GM19438 (cell line): ENCODE measurements around the gene ERGIC1.

Experiments
- ATAC-seq: cut with Tn5 transposase; IDR thresholded peaks from one replicate; pipeline ENCODE4 v1.9.1; 2021; ENCODE audit warnings: low read depth; ENCODE audit not compliant: unreplicated experiment

Gene ERGIC1

DNA sequence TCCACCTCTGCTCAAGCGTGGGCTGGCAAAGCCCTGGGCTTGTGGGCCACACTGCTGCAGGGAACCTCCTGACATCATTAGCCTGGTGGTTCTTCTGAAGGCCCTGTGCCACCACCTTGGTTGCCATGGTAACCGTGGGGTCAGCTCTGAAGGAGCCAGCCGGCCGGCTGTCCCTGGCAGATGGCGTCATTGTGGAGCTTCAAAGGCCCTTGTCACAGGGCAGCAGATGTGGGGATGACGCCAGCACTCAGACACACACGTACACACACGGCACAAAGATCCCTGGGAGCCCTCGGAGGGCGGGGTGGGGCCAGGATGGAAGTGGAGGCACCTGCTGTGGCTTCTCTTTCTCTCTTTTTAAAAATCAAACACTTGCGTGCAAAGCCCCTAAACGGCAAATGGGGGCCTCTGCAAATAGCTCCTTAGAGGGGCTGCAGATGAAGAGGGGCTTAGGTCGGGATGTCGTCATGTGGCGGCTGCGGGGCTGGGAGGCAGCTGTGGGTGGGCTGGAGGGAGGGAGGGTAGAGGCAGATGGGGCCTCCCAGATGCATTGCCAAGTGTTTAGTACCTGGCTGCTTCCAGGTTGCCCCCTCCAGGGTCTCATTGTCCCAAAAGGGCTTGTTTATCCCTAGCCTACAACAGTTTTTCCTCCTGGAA, 105.7 kb downstream of the ERGIC1 start:
- ATAC-seq, result no peak

DNA sequence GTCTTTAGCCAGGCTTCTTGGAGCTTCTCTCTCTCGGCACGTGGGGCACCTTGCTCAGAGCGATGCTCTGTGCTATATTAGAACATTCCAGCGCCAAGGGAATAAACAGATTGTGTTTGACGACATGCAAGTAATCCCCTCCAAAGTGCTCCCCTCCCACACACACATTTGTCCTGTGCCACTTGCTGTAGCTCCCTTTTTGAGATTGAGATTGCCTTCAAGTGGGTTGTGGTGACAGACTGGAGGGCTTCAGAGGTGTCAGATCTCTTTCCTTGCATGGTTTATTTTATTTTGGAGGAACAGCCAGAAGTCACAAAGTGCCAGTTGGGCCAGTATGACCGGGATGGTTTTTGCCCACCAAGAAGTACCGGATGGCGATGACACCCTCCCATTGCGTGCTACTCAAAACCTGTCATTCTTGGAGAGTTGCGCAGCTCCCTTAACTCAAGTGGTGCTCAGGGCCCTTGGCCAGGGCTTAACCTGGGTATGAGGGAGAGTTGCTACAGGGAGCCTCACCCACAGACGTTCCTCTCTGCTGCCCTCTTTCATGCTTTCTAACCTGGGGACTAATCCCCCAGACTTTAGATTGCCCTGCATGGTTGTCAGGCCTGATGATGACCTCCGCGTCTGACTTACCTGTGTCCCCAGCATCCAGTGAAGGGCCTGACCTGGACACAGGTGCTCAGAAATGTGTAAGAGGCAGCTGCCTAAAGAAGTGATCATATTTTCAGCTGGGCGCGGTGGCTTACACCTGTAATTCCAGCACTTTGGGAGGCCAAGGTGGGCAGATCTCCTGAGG, 106.4 kb downstream of the ERGIC1 start:
- ATAC-seq, result no peak

DNA sequence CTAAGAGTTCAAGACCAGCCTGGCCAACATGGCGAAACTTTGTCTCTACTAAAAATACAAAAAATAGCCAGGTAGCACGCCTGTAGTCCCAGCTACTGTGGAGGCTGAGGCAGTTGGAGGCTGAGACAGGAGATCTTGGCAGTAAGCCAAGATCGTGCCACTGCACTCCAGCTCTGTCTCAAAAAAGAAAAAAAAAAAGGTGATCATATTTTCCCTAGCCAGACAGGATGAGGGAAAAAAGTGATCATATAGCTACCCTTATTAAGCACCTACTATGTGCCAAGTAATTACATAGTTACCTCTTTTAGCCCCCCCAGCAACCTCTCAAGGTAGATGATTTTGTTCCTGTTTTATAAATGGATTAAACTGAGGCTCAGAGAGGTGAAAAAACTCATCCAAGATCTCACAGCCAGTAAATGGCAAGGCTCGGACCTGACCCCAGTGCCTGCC, 107.0 kb downstream of the ERGIC1 start:
- ATAC-seq, result no peak

DNA sequence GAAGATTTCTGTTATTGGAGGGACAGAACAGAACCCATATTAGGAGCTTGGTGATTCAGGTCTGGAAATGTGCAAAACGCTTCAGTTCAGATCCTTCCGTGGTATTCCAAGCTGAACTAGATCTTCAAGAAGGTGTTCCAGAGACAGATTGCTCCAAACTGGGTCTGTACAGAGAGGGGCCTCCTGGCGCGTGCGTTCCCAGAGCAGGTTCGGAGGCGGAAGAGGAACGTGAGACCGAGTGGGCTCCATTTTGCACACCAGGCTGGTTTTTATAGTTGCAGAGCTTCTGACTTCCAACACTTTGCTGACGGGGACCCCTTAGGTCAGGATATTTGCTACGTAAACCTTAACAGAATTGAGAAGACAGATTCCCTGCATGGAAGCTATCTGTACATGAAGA, 108.5 kb downstream of the ERGIC1 start:
- ATAC-seq, result no peak

DNA sequence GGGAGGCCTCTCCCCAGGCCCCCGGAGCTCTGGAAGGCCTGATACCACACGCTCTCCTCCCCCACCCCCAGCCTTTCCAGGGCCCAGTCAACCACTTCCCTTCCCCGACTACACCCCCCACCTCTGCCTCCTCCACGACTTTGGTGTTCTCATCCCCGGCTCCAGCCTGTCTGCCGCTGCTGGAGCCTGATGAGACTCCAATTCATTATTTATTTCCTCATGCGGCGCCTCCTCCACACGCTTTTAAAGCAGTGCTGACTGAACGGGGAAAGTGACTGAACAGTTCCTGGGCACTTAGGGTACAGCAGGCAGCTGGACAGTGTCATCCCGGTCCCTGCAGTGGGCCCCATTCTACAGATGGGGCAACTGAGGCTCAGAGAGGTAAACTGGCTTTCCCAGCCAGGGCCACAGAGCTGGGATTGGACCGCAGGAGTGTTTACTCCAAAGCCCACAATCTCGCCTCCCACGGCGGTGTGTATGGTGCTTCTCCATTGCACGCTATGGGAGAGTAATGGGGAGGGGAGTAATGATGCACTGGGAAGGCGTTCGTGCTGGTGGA, 109.3 kb downstream of the ERGIC1 start:
- ATAC-seq, result no peak

DNA sequence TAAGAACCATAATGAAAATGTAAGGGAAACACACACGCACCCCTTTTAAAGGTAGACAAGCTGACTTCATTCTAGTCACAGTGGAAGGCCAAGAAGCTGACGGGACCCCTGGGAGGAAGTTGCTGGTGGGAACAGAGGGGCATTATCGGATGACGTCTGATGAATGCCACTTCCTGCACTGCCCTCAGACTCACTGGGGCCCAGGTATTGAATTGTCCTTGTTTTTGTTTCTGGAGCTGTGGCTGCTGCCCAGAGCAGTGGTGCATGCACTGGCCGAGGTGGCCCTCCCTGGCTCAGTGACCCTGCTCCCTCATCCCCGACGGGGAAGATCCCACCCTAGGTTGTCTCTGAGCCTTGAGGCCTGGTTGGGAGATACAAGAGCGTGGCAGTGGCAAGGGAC, 109.9 kb downstream of the ERGIC1 start:
- no peak for ATAC-seq

DNA sequence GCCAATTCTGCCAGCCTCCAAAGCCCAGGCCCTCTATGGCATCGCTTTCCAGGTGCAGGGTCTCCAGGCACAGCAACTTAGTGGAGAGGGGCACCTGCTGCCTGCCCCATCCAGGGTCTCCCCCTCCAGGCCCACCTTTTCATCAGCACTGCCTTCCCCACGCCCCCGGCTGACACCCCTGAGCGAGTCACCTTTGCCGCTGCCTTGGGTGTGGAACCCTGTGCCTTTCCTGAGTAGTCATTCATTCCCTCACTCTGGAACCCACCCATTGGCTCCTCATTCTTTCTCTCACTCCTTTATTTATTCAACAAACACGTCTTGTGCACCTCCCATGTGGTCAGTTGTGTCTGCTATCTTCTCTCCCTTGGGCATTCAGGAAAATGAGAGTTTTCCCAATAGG, 110.7 kb downstream of the ERGIC1 start:
- no peak for ATAC-seq

DNA sequence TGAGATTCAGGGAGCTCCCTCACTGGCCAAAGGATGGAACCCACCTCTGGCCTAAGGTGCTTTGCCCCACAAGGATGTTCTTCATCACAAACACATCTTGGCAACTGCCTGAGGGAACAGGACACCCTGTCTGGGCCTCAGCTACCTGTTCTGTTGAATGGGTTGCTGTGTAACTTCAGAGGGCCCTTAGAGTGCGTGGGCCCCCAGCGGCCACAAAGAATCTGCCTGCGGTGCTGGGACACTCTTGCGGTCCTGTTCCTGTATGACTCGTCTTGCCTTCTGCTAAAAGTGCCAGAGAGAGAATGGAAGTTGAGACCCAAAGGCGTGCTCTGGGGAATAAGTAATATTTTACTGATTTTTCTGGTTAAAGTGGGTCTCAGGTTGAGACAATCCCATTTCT, 111.1 kb downstream of the ERGIC1 start:
- no peak for ATAC-seq

DNA sequence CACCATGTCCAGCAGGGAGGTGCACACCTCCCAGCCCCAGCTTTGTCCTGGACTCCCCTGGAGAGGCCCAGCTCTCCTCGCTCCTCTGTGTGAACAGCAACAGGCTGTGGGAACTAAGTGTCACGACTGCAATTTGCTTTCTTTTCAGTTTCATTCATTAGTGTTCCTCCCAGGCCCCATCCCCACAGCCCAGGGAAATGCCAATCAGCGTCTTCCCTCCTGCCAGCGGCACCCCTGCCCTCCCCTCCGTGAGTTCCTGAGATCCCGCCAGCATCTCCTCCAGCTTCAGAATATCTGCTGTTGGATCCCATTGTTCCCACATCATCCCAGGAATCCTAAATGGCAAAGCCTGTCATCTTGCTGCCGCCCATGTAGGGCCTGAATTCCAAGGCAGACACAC, 112.1 kb downstream of the ERGIC1 start:
- no peak for ATAC-seq

DNA sequence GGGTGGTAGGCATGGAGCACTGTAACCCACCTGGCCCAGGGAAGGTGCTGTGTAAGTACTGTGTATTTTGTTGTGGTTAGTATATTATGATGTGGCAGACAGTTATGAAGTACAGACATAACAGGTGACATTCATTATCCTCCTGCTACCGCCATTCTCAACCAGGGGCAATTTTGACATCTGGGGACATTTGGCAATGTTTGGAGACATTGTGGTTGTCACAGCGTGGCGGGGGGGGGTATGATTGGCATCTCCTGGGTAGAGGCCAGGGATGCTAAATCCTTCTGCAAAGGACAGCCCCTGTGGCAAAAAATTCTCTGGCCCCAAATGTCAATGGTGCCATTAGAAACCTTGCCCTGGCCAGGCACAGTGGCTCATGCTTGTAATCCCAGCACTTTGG, 115.4 kb downstream of the ERGIC1 start:
- ATAC-seq, result no peak

DNA sequence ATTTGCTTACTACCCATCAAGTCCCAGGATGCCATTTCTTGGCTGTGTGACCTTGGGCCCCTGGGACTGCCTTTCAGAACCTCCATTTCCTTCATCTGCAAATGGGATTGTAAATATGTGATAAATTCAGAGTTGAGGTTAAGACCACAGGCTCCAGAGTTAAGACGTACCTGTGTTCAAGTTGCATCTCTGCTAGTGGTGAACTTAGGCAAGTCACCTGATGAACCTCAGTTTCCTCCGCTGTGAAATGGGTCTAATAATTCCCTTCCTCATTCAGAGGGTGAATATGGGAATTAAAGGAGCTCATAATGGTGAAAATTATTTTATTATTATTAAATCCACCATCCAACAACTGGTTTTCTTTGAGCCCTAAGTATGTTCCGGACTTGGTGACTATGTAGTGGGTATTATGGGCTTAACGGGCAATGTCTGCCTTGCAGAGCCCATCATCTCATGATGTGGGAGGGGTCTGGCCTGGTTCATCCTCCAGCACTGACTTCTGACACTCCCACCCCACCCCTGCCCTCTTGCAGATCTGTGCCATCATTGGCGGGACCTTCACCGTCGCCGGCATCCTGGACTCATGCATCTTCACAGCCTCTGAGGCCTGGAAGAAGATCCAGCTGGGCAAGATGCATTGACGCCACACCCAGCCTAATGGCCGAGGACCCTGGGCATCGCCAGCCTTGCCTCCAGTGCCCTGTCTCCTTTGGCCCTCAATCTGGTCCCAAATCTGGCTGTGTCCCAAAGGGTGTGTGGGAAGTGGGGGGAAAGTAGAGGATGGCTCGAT, 116.3 kb downstream of the ERGIC1 start:
- ATAC-seq, result no peak

DNA sequence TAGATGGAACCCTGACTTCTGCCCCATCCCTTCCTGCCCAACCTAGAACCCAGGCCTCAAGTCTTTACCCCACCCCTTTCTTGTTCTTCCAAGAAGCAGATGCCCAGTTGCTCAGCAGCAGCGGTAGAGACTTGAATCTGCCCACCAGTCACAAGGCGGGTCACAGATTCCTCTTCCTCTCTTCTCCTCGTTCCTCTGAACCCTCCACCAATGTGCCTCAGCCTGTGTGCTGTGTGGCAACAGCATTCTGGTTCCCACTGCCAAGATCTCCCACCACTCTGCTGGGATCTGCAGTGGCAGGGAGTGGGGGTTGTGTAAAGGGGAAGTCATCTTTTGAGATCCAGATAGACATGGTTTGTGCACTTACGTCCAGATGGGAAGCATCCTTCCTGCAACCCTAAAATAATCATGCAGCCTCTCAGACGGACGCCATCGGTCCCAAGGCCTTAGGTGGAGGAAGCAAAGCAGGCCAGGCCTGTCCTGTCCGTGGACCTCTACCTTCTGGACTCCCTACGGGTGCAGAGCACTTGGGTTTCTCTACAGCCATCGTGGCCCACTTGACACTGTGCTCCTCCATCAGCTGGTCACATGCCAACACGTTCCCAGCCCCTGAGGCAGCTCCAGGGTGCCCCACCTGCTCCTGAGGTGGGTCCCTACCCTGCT, 117.5 kb downstream of the ERGIC1 start:
- ATAC-seq, result no peak

DNA sequence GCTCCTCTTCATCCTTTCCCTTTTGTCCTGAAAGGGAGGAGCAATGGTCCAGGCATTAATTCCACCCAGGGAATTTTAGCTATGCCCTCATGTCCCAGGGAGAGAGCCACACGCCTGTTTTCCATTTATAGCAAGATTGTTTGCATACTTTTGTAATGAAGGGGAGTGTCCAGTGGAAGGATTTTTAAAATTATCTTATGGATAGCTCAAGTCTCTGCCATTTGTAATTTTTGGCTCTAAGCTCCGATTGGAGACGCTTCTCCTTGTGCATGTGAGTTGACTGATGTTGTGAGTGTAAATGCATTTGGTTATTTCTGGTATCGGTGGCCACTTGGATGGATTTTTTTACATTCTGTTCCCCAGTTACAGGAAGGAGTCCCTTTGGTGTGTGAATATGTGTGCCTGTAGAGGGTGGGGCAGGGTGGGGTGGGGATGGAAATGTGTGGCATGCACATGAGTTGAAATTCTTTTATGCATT, 118.0 kb downstream of the ERGIC1 start:
- no peak for ATAC-seq

DNA sequence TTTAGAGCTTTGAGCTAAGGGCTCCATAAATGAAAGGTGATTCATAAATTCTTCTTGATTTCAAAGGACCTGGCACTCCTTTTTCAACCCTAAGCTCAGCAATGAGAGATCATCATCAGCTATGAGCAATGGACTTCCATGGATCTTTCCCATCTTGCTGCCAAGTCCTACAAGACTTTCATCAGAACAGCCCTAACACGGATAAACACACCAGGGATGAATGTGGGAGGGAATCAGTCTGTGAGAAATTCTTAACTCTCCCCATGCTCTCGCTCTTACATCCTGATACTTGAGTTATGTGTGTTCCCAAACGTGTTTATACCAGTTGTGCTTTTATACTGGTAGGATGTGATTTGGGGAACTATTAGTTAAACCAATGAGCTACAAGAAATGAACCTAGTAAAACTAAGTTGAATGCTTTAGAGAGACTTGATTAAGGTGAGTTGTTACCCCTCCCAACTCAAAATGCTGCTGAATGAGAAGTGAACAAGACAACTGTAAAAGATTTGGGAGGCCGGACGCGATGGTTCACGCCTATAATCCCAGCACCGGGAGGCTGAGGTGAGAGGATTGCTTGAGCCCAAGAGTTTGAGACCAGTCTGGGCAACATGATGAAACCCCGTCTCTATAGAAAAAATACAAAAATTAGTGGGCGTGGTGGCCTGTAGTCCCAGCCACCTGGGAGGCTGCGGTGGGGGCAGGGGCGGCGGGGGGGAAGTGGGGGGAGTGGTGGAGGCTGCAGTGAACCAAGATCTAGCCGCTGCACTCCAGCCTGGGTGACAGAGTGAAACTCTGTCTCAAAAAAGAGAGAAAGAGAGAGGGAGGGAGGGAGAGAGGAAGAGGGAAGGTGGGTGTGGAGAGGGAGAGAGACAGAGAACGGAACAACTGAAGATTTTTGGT, 120.0 kb downstream of the ERGIC1 start:
- ATAC-seq, result no peak

DNA sequence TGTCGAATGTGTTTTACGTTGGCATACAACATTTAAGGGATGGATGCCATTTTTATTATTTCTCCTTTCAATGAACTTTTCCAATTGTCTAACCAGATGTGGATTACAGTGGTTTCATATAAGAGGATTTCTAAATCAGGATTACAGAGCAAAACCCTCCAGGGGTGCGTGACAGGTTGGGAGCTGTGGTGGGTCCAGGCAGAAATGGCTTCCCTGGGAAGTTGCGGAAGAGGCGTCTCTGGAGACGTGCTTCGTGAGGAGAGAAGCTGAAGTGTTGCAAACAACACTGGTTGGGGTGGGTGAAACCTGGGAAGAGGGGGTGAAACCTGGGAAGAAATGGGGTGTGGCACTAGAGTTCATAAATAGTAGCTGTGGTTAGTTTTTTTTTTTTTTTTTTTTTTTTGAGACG, 120.7 kb downstream of the ERGIC1 start:
- ATAC-seq, result no peak

DNA sequence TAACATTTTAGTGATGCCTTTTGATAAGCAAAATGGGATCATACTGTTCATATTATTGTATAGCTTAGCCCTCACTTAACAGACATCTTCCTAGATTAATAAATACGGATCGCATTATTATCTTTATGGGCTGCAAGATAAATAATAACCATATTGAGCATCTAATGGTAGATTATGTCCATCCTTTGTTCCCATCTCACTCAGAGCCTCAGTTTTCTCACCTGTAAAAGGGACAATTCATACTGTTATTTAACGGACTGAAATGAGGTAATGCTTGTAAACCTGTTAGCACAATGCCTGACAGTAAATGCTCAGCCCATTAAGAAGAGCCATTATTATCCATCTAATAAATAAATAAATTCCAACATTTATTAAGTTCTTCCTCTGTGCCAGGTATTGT, 122.2 kb downstream of the ERGIC1 start:
- ATAC-seq, result no peak

DNA sequence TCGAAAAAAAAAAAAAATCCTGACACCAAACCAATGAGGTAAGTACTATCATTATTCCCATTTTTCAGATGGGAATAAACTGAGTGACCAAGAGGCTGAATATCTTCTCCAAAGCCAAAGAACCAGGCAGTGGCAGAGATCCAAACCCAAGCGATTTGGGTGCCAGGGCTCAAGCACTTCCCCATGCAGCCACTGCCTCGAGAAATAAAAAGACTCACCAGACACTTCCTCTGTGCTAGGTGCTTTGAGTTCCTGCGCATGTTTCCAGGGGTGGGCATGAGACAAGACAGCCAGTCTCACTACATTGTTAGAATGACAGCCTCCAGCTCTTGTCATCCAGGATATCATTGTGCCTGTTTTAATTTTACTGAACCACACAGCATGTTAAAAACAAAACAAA, 122.9 kb downstream of the ERGIC1 start:
- ATAC-seq, result no peak

DNA sequence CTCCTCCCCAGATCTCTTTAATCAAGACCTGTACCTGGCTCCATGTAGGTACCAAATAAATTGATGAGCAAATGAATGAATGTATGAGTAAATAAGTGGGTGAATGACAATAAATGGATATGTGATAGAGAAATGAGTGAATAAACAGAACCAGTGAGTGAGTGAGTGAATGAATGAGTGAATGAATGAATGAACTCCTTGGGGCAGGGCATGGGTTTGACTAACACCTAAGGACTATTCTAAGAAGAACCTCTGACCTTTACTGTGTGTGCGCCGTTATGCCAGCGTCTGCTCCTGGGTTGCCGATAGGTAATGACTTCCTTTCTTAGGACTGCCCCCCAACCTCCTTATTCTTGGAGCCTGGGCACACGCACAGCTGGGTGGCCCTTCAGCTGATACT, 123.4 kb downstream of the ERGIC1 start:
- no peak for ATAC-seq

DNA sequence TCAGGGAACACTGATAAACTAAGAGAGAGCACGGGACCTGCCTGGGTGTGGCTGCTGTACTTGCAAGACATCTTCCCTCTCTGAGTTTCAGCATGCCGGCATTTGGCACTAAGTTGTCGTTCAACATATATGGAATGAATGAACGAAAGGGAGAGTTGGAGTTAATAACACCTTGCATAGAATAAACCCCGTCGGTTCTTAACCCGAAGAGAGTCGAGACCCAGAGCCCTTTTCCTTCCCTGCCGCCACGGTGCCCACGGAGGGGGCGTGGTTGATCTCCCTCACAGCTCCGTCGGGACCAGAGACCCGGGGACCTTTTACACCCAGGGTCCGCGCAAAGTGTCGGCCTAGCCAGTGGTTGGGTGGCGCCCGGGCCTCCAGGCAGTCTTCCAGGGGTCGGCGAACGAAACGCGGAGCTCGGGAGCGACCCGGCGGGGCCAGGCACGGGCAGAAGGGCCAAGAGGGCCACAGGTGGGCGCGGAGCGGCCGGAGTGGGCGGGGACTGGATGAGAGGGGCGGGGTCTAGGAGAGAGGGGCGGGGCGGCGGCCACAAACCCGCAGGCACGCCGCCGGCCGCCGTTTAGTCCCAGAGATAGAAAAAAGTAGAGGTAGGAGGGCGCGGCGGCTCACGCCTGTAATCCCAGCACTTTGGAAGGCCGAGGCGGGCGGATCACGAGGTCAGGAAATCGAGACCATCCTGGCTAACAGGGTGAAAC, 124.4 kb downstream of the ERGIC1 start:
- peak; percentile 70 for ATAC-seq
